HepG2 (cell line): ENCODE data around the gene AGRN. TPM values are rescaled to one million over a fixed set of nuclear protein-coding genes. Genes with fewer than 3 reads are reported as not detected.

Experiments used
- CEBPG ChIP-seq: IDR thresholded peaks from 2 replicates; pipeline ENCODE4 v1.6.1; 2016
- ELF4 ChIP-seq: sonication (generic); formaldehyde crosslinking; IDR thresholded peaks from 2 replicates; pipeline ENCODE4 v1.5.0; 2020; ENCODE audit warnings: missing genetic modification reagents, mild to moderate bottlenecking, moderate library complexity, borderline replicate concordance
- HNF4G ChIP-seq, 2 experiments: sonication (generic) in 1 of 2; formaldehyde crosslinking in 1 of 2; IDR thresholded peaks; 2 replicates each; pipeline versions ENCODE4 v1.4.0 to v1.6.1; 2011 to 2020; ENCODE audit warnings: borderline replicate concordance in 2 of 2, low read depth in 2 of 2, mild to moderate bottlenecking in 2 of 2, low read length in 1 of 2, missing genetic modification reagents in 1 of 2, moderate library complexity in 1 of 2
- ISL2 ChIP-seq: sonication (generic); formaldehyde crosslinking; IDR thresholded peaks from 2 replicates; pipeline ENCODE4 v1.5.0; 2020; ENCODE audit warnings: missing genetic modification reagents
- MAX ChIP-seq: IDR thresholded peaks from 2 replicates; pipeline ENCODE4 v1.6.1; 2012; ENCODE audit warnings: inconsistent platforms
- MIER3 ChIP-seq: IDR thresholded peaks from 2 replicates; pipeline ENCODE4 v1.6.1; 2016; ENCODE audit warnings: missing compliant biosample characterization, borderline replicate concordance
- MTF1 ChIP-seq: sonication (generic); formaldehyde crosslinking; IDR thresholded peaks from 2 replicates; pipeline ENCODE4 v1.5.0; 2020; ENCODE audit warnings: missing genetic modification reagents
- SCMH1 ChIP-seq: sonication (generic); formaldehyde crosslinking; IDR thresholded peaks from 2 replicates; pipeline ENCODE4 v1.9.0; 2021; ENCODE audit warnings: missing genetic modification reagents, mild to moderate bottlenecking, borderline replicate concordance
- SRSF9 ChIP-seq: fragments of 200-400 bp; formaldehyde crosslinking; IDR thresholded peaks from 2 replicates; pipeline ENCODE4 v1.6.1; 2018; ENCODE audit warnings: borderline replicate concordance, mild to moderate bottlenecking, low read depth, low read length; ENCODE audit not compliant: insufficient read depth, poor library complexity, severe bottlenecking
- ZBTB8A ChIP-seq: sonication (generic); formaldehyde crosslinking; IDR thresholded peaks from 2 replicates; pipeline ENCODE4 v1.4.0; 2020; ENCODE audit warnings: mild to moderate bottlenecking, low read depth, missing genetic modification reagents, borderline replicate concordance
- ZNF652 ChIP-seq: IDR thresholded peaks from 2 replicates; pipeline ENCODE4 v1.6.1; 2016; ENCODE audit warnings: low read depth, borderline replicate concordance
- polyA plus RNA-seq, 8 experiments: library from polyadenylated mRNA; depleted of rRNA in 3 of 8; stranded (reverse) in 7 of 8; unstranded in 1 of 8; fragments of >200 nt; fragmentation: Illumina TruSeq in 4 of 8; extraction: Trizol in 4 of 8; gene quantifications; 2 replicates each; pipeline versions ENCODE4 v1.2.1 to v1.2.3, GENCODE V29; 2011 to 2016; ENCODE audit warnings: low read depth in 4 of 8, missing spikeins in 1 of 8, mixed read lengths in 1 of 8; ENCODE audit not compliant: insufficient read depth in 1 of 8
- total RNA-seq, 5 experiments: library from RNA; depleted of rRNA; stranded (reverse); fragments of >200 nt; fragmentation: Illumina TruSeq; extraction: Trizol; gene quantifications; 2 replicates each; pipeline ENCODE4 v1.2.3, GENCODE V29; 2016; ENCODE audit warnings: low read depth in 1 of 5
- TF ChIP-seq, protein P1 (sequence below): sonication (generic); formaldehyde crosslinking; IDR thresholded peaks from 2 replicates; pipeline ENCODE4 v1.4.0; 2020; ENCODE audit warnings: mild to moderate bottlenecking, missing genetic modification reagents, borderline replicate concordance
- TF ChIP-seq, protein P2 (sequence below): sonication (generic); formaldehyde crosslinking; IDR thresholded peaks from 2 replicates; pipeline ENCODE4 v1.5.1; 2020; ENCODE audit warnings: mild to moderate bottlenecking, missing genetic modification reagents, borderline replicate concordance
- TF ChIP-seq, protein P3 (sequence below): fragments of 450-650 bp; IDR thresholded peaks from 2 replicates; pipeline ENCODE4 v1.6.1; 2016

The AGRN gene
- total and polyA plus RNA-seq, 2 of the 13 experiments (the other 11 are each of a cell fraction or from before 2014, with no cell fraction given) = 29.8 to 65.2 TPM

DNA sequence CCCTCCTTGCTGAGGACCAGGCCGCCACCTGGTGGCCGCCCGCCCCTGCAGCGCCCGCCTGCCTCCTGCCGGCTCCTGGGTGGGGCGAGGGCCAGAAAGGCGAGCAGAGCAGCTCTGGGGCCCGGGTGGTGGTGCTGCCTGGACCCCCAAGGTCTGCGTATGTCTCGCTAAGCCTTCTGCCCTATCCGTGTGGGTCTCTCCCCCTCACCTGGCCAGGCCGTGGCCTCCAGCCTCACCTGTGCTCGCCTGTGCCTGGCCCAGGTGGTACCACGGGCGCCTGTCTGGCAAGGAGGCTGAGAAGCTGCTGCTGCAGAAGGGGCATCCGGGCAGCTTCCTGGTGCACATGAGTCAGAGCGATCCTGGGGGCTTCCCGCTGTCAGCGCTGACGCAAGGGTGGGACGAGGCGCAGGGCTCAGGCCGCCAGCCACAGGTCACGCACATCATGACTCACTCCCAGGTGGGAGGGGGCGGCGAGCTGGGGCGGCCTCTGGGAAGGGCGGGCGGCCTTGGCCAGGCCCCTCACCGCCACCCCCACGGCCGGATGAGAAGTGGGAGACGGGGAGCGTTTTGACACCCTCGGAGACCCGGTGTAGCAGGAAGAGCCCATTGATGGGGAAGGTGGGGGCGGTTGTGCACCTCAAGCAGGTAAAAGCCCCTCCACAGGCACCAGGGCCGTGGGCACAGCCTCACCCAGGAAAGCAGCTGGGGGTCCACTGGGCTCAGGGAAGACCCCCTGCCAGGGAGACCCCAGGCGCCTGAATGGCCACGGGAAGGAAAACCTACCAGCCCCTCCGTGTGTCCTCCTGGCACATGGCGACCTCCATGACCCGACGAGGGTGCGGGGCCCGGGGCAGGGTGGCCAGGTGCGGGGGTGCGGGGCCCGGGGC, 44.3 kb downstream of the AGRN start (continued):
- TF ChIP-seq, protein P1, sequence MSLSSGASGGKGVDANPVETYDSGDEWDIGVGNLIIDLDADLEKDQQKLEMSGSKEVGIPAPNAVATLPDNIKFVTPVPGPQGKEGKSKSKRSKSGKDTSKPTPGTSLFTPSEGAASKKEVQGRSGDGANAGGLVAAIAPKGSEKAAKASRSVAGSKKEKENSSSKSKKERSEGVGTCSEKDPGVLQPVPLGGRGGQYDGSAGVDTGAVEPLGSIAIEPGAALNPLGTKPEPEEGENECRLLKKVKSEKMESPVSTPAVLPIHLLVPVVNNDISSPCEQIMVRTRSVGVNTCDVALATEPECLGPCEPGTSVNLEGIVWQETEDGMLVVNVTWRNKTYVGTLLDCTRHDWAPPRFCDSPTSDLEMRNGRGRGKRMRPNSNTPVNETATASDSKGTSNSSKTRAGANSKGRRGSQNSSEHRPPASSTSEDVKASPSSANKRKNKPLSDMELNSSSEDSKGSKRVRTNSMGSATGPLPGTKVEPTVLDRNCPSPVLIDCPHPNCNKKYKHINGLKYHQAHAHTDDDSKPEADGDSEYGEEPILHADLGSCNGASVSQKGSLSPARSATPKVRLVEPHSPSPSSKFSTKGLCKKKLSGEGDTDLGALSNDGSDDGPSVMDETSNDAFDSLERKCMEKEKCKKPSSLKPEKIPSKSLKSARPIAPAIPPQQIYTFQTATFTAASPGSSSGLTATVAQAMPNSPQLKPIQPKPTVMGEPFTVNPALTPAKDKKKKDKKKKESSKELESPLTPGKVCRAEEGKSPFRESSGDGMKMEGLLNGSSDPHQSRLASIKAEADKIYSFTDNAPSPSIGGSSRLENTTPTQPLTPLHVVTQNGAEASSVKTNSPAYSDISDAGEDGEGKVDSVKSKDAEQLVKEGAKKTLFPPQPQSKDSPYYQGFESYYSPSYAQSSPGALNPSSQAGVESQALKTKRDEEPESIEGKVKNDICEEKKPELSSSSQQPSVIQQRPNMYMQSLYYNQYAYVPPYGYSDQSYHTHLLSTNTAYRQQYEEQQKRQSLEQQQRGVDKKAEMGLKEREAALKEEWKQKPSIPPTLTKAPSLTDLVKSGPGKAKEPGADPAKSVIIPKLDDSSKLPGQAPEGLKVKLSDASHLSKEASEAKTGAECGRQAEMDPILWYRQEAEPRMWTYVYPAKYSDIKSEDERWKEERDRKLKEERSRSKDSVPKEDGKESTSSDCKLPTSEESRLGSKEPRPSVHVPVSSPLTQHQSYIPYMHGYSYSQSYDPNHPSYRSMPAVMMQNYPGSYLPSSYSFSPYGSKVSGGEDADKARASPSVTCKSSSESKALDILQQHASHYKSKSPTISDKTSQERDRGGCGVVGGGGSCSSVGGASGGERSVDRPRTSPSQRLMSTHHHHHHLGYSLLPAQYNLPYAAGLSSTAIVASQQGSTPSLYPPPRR = no peak; the same call in 1 of the 2 replicates
- TF ChIP-seq CEBPG (CRISPR knock-in tag) (peak; percentile 76), ZBTB8A (CRISPR knock-in tag) (no peak), MAX (peak; percentile 63), SCMH1 (CRISPR knock-in tag) (no peak), ELF4 (CRISPR knock-in tag) (no peak), MIER3 (CRISPR knock-in tag) (peak; percentile 78; the same call in 1 of the 2 replicates), SRSF9 (no peak), ZNF652 (CRISPR knock-in tag) (no peak), HNF4G (IDR thresholded peaks at IDR 0.05; ENCODE audit: borderline replicate concordance, low read depth, low read length) (no peak), HNF4G (CRISPR knock-in tag; IDR thresholded peaks at IDR 0.05; ENCODE audit: borderline replicate concordance, low read depth) (peak; percentile 5; the same call in 1 of the 2 replicates), ISL2 (no peak), MTF1 (CRISPR knock-in tag) (no peak)
- TF ChIP-seq, protein P2, sequence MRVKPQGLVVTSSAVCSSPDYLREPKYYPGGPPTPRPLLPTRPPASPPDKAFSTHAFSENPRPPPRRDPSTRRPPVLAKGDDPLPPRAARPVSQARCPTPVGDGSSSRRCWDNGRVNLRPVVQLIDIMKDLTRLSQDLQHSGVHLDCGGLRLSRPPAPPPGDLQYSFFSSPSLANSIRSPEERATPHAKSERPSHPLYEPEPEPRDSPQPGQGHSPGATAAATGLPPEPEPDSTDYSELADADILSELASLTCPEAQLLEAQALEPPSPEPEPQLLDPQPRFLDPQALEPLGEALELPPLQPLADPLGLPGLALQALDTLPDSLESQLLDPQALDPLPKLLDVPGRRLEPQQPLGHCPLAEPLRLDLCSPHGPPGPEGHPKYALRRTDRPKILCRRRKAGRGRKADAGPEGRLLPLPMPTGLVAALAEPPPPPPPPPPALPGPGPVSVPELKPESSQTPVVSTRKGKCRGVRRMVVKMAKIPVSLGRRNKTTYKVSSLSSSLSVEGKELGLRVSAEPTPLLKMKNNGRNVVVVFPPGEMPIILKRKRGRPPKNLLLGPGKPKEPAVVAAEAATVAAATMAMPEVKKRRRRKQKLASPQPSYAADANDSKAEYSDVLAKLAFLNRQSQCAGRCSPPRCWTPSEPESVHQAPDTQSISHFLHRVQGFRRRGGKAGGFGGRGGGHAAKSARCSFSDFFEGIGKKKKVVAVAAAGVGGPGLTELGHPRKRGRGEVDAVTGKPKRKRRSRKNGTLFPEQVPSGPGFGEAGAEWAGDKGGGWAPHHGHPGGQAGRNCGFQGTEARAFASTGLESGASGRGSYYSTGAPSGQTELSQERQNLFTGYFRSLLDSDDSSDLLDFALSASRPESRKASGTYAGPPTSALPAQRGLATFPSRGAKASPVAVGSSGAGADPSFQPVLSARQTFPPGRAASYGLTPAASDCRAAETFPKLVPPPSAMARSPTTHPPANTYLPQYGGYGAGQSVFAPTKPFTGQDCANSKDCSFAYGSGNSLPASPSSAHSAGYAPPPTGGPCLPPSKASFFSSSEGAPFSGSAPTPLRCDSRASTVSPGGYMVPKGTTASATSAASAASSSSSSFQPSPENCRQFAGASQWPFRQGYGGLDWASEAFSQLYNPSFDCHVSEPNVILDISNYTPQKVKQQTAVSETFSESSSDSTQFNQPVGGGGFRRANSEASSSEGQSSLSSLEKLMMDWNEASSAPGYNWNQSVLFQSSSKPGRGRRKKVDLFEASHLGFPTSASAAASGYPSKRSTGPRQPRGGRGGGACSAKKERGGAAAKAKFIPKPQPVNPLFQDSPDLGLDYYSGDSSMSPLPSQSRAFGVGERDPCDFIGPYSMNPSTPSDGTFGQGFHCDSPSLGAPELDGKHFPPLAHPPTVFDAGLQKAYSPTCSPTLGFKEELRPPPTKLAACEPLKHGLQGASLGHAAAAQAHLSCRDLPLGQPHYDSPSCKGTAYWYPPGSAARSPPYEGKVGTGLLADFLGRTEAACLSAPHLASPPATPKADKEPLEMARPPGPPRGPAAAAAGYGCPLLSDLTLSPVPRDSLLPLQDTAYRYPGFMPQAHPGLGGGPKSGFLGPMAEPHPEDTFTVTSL (CRISPR knock-in tag) = no peak
- TF ChIP-seq, protein P3, sequence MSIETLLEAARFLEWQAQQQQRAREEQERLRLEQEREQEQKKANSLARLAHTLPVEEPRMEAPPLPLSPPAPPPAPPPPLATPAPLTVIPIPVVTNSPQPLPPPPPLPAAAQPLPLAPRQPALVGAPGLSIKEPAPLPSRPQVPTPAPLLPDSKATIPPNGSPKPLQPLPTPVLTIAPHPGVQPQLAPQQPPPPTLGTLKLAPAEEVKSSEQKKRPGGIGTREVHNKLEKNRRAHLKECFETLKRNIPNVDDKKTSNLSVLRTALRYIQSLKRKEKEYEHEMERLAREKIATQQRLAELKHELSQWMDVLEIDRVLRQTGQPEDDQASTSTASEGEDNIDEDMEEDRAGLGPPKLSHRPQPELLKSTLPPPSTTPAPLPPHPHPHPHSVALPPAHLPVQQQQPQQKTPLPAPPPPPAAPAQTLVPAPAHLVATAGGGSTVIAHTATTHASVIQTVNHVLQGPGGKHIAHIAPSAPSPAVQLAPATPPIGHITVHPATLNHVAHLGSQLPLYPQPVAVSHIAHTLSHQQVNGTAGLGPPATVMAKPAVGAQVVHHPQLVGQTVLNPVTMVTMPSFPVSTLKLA = no peak
